ENCODE measurements around the gene KICS2.

- TF ChIP-seq, protein P1, sequence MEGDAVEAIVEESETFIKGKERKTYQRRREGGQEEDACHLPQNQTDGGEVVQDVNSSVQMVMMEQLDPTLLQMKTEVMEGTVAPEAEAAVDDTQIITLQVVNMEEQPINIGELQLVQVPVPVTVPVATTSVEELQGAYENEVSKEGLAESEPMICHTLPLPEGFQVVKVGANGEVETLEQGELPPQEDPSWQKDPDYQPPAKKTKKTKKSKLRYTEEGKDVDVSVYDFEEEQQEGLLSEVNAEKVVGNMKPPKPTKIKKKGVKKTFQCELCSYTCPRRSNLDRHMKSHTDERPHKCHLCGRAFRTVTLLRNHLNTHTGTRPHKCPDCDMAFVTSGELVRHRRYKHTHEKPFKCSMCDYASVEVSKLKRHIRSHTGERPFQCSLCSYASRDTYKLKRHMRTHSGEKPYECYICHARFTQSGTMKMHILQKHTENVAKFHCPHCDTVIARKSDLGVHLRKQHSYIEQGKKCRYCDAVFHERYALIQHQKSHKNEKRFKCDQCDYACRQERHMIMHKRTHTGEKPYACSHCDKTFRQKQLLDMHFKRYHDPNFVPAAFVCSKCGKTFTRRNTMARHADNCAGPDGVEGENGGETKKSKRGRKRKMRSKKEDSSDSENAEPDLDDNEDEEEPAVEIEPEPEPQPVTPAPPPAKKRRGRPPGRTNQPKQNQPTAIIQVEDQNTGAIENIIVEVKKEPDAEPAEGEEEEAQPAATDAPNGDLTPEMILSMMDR (CRISPR knock-in tag; IDR thresholded peaks at IDR 0.05): no peak
- TF ChIP-seq SMAD9 (CRISPR knock-in tag; IDR thresholded peaks at IDR 0.05) (no peak), ZKSCAN1 (IDR thresholded peaks at IDR 0.05; ENCODE audit: low read length) (no peak), POLR2A (IDR thresholded peaks at IDR 0.05; ENCODE audit: insufficient read depth in 1 of 2, low read depth in 2 of 2, low read length in 2 of 2) (no peak)
Observed at GRCh38 chr12:64192644-64193444, 29.3 kb downstream of the KICS2 start.
